Measurements from ENCODE around the gene CACNA2D4.

Gene CACNA2D4

DNA sequence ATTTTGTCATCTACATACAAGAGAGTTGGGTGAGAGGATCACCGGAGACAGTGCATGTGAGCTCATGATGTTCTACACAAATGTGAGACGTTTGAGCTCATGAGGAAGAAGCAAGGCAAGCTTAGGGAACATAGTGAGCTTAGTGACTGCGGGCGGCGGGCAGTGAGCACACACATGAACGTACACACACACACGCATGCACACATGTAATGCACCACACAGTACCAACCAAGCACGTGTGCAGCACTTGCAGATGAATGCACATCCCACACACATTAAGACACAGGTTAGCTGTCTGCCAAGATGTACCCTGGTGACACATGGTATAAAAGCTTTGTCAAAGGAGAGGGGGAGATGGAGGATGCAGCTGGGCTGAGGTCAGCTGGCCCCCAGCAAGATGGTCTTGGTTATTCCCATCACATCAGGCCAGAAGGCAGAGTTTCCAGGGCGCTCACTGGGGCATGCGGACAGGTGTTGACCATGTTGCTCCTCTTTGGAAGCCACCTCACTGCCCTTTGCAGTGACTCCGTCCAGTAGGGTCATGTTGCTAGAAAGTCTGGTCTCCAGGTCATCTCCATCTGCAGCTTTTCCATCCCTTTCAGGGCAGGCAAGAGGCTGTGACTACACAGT, 8.7 kb upstream of the CACNA2D4 start:
- no peak overlapping the region for H3K27ac ChIP-seq (ENCODE audit: low read depth, low read length)
- no peaks in the 10 kb centered on the region for H3K9me3 ChIP-seq (ENCODE audit: control insufficient read depth in 1 of 2, low read length in 2 of 2)
- no peak overlapping the region for H3K4me3 ChIP-seq (ENCODE audit: low read depth in 1 of 2, low read length in 2 of 2)
- H3K9ac ChIP-seq (ENCODE audit: low read depth in 1 of 2, low read length in 2 of 2), result no peak overlapping the region
- no peaks in the 10 kb centered on the region for H3K27me3 ChIP-seq (ENCODE audit: control insufficient read depth in 1 of 2, insufficient read depth in 2 of 2, low read length in 2 of 2)
- peaks cover 4 to 6% of the 10 kb centered on the region in 2 donors for H3K4me1 ChIP-seq (ENCODE audit: control insufficient read depth in 1 of 2, insufficient read depth in 2 of 2, low read length in 2 of 2)
- no peaks in the 10 kb centered on the region for H3K36me3 ChIP-seq (ENCODE audit: control insufficient read depth in 1 of 2, insufficient read depth in 2 of 2, low read length in 2 of 2)

DNA sequence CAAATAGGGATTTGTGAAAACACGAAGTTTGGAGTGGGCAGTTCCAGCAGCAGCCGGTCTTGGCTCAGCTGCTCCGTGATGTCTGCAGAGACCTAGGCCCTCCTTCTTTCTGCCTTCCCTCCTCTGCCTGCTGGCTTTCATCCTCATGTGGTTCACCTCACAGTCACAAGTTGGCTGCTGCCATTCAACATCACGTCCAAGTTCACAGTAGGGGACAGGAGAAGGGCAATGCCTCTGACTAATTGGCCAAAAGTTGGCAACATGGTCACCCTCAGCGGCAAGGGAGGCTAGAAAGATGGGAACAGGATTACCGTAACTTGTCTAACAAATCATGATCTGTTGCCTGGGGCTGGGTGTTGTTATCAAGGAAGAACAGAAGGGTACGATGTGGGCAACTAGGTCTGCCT, 7.8 kb upstream of the CACNA2D4 start:
- H3K27ac ChIP-seq (ENCODE audit: low read depth, low read length), result no peak overlapping the region
- H3K27me3 ChIP-seq (ENCODE audit: control insufficient read depth in 1 of 2, insufficient read depth in 2 of 2, low read length in 2 of 2), result no peaks in the 10 kb centered on the region

DNA sequence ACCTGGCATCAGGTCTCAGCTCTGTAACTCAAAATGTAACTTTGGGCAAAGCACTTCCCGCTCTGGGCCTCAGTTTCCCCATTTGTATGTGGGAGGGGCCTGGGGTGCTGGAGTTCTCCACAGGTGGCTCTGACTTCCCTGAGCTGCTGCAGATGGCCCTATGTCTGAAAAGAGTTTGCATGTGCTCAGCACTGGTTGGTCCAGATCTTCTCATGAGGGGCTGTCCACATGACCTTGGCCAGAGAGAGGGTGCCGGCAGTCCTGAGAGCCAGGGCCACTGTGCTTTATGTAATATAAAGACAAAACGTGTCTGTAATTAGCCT, 7.2 kb upstream of the CACNA2D4 start:
- Histone ChIP-seq H3K9me3 (ENCODE audit: control insufficient read depth in 1 of 2, low read length in 2 of 2) (no peaks in the 10 kb centered on the region), H3K4me3 (ENCODE audit: low read depth in 1 of 2, low read length in 2 of 2) (no peak overlapping the region), H3K9ac (ENCODE audit: low read depth in 1 of 2, low read length in 2 of 2) (no peak overlapping the region), H3K27ac (ENCODE audit: low read depth, low read length) (no peak overlapping the region), H3K27me3 (ENCODE audit: control insufficient read depth in 1 of 2, insufficient read depth in 2 of 2, low read length in 2 of 2) (no peaks in the 10 kb centered on the region), H3K36me3 (ENCODE audit: control insufficient read depth in 1 of 2, insufficient read depth in 2 of 2, low read length in 2 of 2) (no peaks in the 10 kb centered on the region), H3K4me1 (ENCODE audit: control insufficient read depth in 1 of 2, insufficient read depth in 2 of 2, low read length in 2 of 2) (peaks cover 0 to 2% of the 10 kb centered on the region in 2 donors)

More for the DNA sequence above, 7.8 kb upstream of the CACNA2D4 start:
- Histone ChIP-seq H3K4me3 (ENCODE audit: low read depth in 1 of 2, low read length in 2 of 2) (no peak overlapping the region), H3K36me3 (ENCODE audit: control insufficient read depth in 1 of 2, insufficient read depth in 2 of 2, low read length in 2 of 2) (no peaks in the 10 kb centered on the region), H3K9ac (ENCODE audit: low read depth in 1 of 2, low read length in 2 of 2) (no peak overlapping the region), H3K4me1 (ENCODE audit: control insufficient read depth in 1 of 2, insufficient read depth in 2 of 2, low read length in 2 of 2) (peaks cover 0 to 2% of the 10 kb centered on the region in 2 donors), H3K9me3 (ENCODE audit: control insufficient read depth in 1 of 2, low read length in 2 of 2) (no peaks in the 10 kb centered on the region)

DNA sequence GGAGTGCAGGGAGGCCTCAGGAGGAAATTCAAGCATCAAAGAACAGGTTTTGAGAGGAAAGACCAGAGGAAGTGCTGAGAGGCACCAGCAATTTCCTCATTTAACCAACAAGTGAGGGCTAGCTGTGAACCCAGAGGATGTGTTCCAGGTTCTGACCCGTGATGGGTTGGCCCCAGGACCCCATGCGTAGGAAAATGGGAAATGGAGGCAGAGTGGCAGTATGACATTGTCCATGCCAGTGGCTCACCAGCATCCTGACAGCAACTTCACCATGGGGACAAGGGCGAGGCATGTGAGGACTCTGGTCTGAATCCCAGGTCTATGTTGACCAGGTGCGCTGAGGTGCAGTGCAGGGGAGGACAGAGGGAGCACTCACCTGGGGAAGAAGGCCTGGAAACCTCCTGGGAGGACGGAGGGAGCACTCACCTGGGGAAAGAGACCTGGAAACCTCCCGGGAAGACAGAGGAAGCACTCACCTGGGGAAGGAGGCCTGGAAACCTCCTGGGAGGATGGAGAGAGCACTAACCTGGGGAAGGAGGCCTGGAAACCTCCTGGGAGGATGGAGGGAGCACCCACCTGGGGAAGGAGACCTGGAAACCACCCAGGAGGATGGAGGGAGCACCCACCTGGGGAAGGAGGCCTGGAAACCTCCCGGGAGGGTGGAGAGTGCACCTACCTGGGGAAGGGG, 6.7 kb upstream of the CACNA2D4 start:
- no peaks in the 10 kb centered on the region for H3K9me3 ChIP-seq (ENCODE audit: control insufficient read depth in 1 of 2, low read length in 2 of 2)
- no peaks in the 10 kb centered on the region for H3K36me3 ChIP-seq (ENCODE audit: control insufficient read depth in 1 of 2, insufficient read depth in 2 of 2, low read length in 2 of 2)
- H3K9ac ChIP-seq (ENCODE audit: low read depth in 1 of 2, low read length in 2 of 2), result no peak overlapping the region
- no peaks in the 10 kb centered on the region for H3K27me3 ChIP-seq (ENCODE audit: control insufficient read depth in 1 of 2, insufficient read depth in 2 of 2, low read length in 2 of 2)
- H3K4me1 ChIP-seq (ENCODE audit: control insufficient read depth in 1 of 2, insufficient read depth in 2 of 2, low read length in 2 of 2), result peaks cover 0 to 2% of the 10 kb centered on the region in 2 donors
- no peak overlapping the region for H3K4me3 ChIP-seq (ENCODE audit: low read depth in 1 of 2, low read length in 2 of 2)
- no peak overlapping the region for H3K27ac ChIP-seq (ENCODE audit: low read depth, low read length)

DNA sequence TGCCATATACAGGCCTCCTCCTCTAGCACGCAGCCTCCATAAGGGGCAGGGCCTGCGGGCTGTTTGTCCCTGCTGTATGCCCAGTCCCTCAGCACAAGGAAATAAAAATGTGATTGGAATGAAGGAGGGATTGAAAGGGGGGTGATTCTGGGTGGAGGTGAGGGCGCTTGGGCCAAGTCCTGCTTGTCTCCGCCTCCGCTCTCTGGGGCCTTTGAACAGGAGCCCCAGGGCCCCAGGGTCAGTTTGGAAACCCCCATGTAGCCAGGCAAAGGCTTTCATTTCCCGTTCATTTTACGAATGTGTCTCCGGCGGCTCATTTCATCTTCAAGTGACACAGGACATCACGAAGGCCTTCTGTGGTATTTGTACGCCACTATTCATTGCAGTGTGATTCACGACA, 4.5 kb upstream of the CACNA2D4 start:
- no peak overlapping the region for H3K4me3 ChIP-seq (ENCODE audit: low read depth in 1 of 2, low read length in 2 of 2)
- no peaks in the 10 kb centered on the region for H3K9me3 ChIP-seq (ENCODE audit: control insufficient read depth in 1 of 2, low read length in 2 of 2)
- no peaks in the 10 kb centered on the region for H3K27me3 ChIP-seq (ENCODE audit: control insufficient read depth in 1 of 2, insufficient read depth in 2 of 2, low read length in 2 of 2)
- H3K4me1 ChIP-seq (ENCODE audit: control insufficient read depth in 1 of 2, insufficient read depth in 2 of 2, low read length in 2 of 2), result peaks cover 0 to 2% of the 10 kb centered on the region in 2 donors
- no peak overlapping the region for H3K27ac ChIP-seq (ENCODE audit: low read depth, low read length)
- no peak overlapping the region for H3K9ac ChIP-seq (ENCODE audit: low read depth in 1 of 2, low read length in 2 of 2)
- H3K36me3 ChIP-seq (ENCODE audit: control insufficient read depth in 1 of 2, insufficient read depth in 2 of 2, low read length in 2 of 2), result no peaks in the 10 kb centered on the region

GRCh38 chr12:1922075-1922709, 3.7 kb upstream of the CACNA2D4 start:
- peaks cover 0 to 3% of the 10 kb centered on the region in 2 donors for H3K4me1 ChIP-seq (ENCODE audit: control insufficient read depth in 1 of 2, insufficient read depth in 2 of 2, low read length in 2 of 2)
- H3K9ac ChIP-seq (ENCODE audit: low read depth in 1 of 2, low read length in 2 of 2), result no peak overlapping the region

DNA sequence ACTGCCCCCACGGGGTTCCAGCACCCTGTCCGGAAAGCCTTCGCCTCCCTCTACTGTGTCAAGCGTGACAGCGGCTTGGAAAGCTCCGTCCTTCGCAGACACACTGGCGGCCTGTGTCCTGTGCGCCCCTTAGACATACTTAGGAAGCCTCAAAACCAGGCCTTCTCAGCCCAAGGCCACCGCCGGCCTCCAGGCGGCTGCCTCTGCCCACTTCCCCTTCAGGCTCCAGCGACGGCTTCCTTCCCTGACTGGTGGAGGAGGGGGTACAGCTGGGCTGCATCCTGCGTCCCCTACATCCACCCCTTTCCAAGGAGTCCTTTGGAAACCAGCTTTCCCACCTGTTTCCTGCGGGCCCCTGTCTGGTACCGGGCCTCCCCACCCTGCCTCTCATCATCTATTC, 2.5 kb upstream of the CACNA2D4 start:
- Histone ChIP-seq H3K27ac (ENCODE audit: low read depth, low read length) (no peak overlapping the region), H3K4me1 (ENCODE audit: control insufficient read depth in 1 of 2, insufficient read depth in 2 of 2, low read length in 2 of 2) (peaks cover 0 to 9% of the 10 kb centered on the region in 2 donors), H3K36me3 (ENCODE audit: control insufficient read depth in 1 of 2, insufficient read depth in 2 of 2, low read length in 2 of 2) (no peaks in the 10 kb centered on the region), H3K9ac (ENCODE audit: low read depth in 1 of 2, low read length in 2 of 2) (no peak overlapping the region), H3K27me3 (ENCODE audit: control insufficient read depth in 1 of 2, insufficient read depth in 2 of 2, low read length in 2 of 2) (no peaks in the 10 kb centered on the region), H3K4me3 (ENCODE audit: low read depth in 1 of 2, low read length in 2 of 2) (no peak overlapping the region), H3K9me3 (ENCODE audit: control insufficient read depth in 1 of 2, low read length in 2 of 2) (no peaks in the 10 kb centered on the region)

More at GRCh38 chr12:1922075-1922709, 3.7 kb upstream of the CACNA2D4 start:
- Histone ChIP-seq H3K27me3 (ENCODE audit: control insufficient read depth in 1 of 2, insufficient read depth in 2 of 2, low read length in 2 of 2) (no peaks in the 10 kb centered on the region), H3K36me3 (ENCODE audit: control insufficient read depth in 1 of 2, insufficient read depth in 2 of 2, low read length in 2 of 2) (no peaks in the 10 kb centered on the region), H3K9me3 (ENCODE audit: control insufficient read depth in 1 of 2, low read length in 2 of 2) (no peaks in the 10 kb centered on the region), H3K27ac (ENCODE audit: low read depth, low read length) (no peak overlapping the region), H3K4me3 (ENCODE audit: low read depth in 1 of 2, low read length in 2 of 2) (no peak overlapping the region)

- no peak overlapping the region for H3K27ac ChIP-seq (ENCODE audit: low read depth, low read length)
- H3K4me3 ChIP-seq (ENCODE audit: low read depth in 1 of 2, low read length in 2 of 2), result no peak overlapping the region
- H3K36me3 ChIP-seq (ENCODE audit: control insufficient read depth in 1 of 2, insufficient read depth in 2 of 2, low read length in 2 of 2), result no peaks in the 10 kb centered on the region
- H3K27me3 ChIP-seq (ENCODE audit: control insufficient read depth in 1 of 2, insufficient read depth in 2 of 2, low read length in 2 of 2), result no peaks in the 10 kb centered on the region
- no peaks in the 10 kb centered on the region for H3K9me3 ChIP-seq (ENCODE audit: control insufficient read depth in 1 of 2, low read length in 2 of 2)
- no peak overlapping the region for H3K9ac ChIP-seq (ENCODE audit: low read depth in 1 of 2, low read length in 2 of 2)
- peaks cover 0 to 9% of the 10 kb centered on the region in 2 donors for H3K4me1 ChIP-seq (ENCODE audit: control insufficient read depth in 1 of 2, insufficient read depth in 2 of 2, low read length in 2 of 2)
Observed at GRCh38 chr12:1920436-1920835, 2.0 kb upstream of the CACNA2D4 start.

- no peaks in the 10 kb centered on the region for H3K9me3 ChIP-seq (ENCODE audit: control insufficient read depth in 1 of 2, low read length in 2 of 2)
- H3K36me3 ChIP-seq (ENCODE audit: control insufficient read depth in 1 of 2, insufficient read depth in 2 of 2, low read length in 2 of 2), result no peaks in the 10 kb centered on the region
- H3K27ac ChIP-seq (ENCODE audit: low read depth, low read length), result no peak overlapping the region
Observed at GRCh38 chr12:1919763-1920162, 1.3 kb upstream of the CACNA2D4 start.

GRCh38 chr12:1919284-1919683, 832 bp upstream of the CACNA2D4 start:
- Histone ChIP-seq H3K4me3 (ENCODE audit: low read depth in 1 of 2, low read length in 2 of 2) (no peak overlapping the region), H3K36me3 (ENCODE audit: control insufficient read depth in 1 of 2, insufficient read depth in 2 of 2, low read length in 2 of 2) (no peaks in the 10 kb centered on the region), H3K27me3 (ENCODE audit: control insufficient read depth in 1 of 2, insufficient read depth in 2 of 2, low read length in 2 of 2) (no peaks in the 10 kb centered on the region), H3K9ac (ENCODE audit: low read depth in 1 of 2, low read length in 2 of 2) (no peak overlapping the region), H3K9me3 (ENCODE audit: control insufficient read depth in 1 of 2, low read length in 2 of 2) (no peaks in the 10 kb centered on the region), H3K4me1 (ENCODE audit: control insufficient read depth in 1 of 2, insufficient read depth in 2 of 2, low read length in 2 of 2) (peaks cover 0 to 6% of the 10 kb centered on the region in 2 donors), H3K27ac (ENCODE audit: low read depth, low read length) (no peak overlapping the region)

More at GRCh38 chr12:1919763-1920162, 1.3 kb upstream of the CACNA2D4 start:
- Histone ChIP-seq H3K4me3 (ENCODE audit: low read depth in 1 of 2, low read length in 2 of 2) (no peak overlapping the region), H3K9ac (ENCODE audit: low read depth in 1 of 2, low read length in 2 of 2) (no peak overlapping the region), H3K27me3 (ENCODE audit: control insufficient read depth in 1 of 2, insufficient read depth in 2 of 2, low read length in 2 of 2) (no peaks in the 10 kb centered on the region), H3K4me1 (ENCODE audit: control insufficient read depth in 1 of 2, insufficient read depth in 2 of 2, low read length in 2 of 2) (peaks cover 0 to 6% of the 10 kb centered on the region in 2 donors)

Measured in duodenal mucosa (tissue), 2 donors.